Effector memory CD4-positive, alpha-beta T cell (primary cell): ENCODE data around the gene KIF26B.

Experiments used
- DNase-seq, 3 donors: peaks; one replicate each; pipeline ENCODE4 v3.0.0-alpha.2; 2020
- H3K27ac ChIP-seq: 2 replicates; pipeline ENCODE4 v1.7.0; 2013; ENCODE audit warnings: mild to moderate bottlenecking, low read length, moderate library complexity; ENCODE audit not compliant: insufficient read depth, poor library complexity, severe bottlenecking
- H3K27me3 ChIP-seq: replicated peaks from 2 replicates; pipeline ENCODE4 v1.7.0; 2013; ENCODE audit warnings: mild to moderate bottlenecking, low read length; ENCODE audit not compliant: insufficient read depth, control insufficient read depth, poor library complexity, severe bottlenecking
- H3K36me3 ChIP-seq: 2 replicates; pipeline ENCODE4 v1.7.0; 2013; ENCODE audit warnings: mild to moderate bottlenecking, low read length, moderate library complexity; ENCODE audit not compliant: control insufficient read depth, insufficient read depth
- H3K4me1 ChIP-seq: 2 replicates; pipeline ENCODE4 v1.7.0; 2013; ENCODE audit warnings: low read length, mild to moderate bottlenecking; ENCODE audit not compliant: control insufficient read depth, insufficient read depth, poor library complexity, severe bottlenecking
- H3K4me3 ChIP-seq: 2 replicates; pipeline ENCODE4 v1.7.0; 2013; ENCODE audit warnings: low read length, low read depth, mild to moderate bottlenecking; ENCODE audit not compliant: insufficient read depth, poor library complexity, severe bottlenecking
- H3K9me3 ChIP-seq: 2 replicates; pipeline ENCODE4 v1.7.0; 2013; ENCODE audit warnings: mild to moderate bottlenecking, low read length, moderate library complexity; ENCODE audit not compliant: control insufficient read depth

Gene KIF26B

GRCh38 chr1:245153552-245154428, 995 bp upstream of the KIF26B start:
- Histone ChIP-seq H3K4me1 (peaks cover 32% of the 10 kb centered on the region), H3K36me3 (no peaks in the 10 kb centered on the region), H3K27ac (no peak overlapping the region), H3K9me3 (no peaks in the 10 kb centered on the region), H3K4me3 (peak overlapping the region; percentile 59), H3K27me3 (peaks cover 14% of the 10 kb centered on the region)
- DNase-seq = no peak

- H3K4me1 ChIP-seq = peaks cover 32% of the 10 kb centered on the region
- H3K4me3 ChIP-seq = peak overlapping the region; percentile 59
- no peak overlapping the region for H3K27ac ChIP-seq
- H3K27me3 ChIP-seq = peaks cover 14% of the 10 kb centered on the region
- no peak for DNase-seq
- no peaks in the 10 kb centered on the region for H3K9me3 ChIP-seq
- no peaks in the 10 kb centered on the region for H3K36me3 ChIP-seq
Measured at GRCh38 chr1:245155272-245156040, 671 bp downstream of the KIF26B start.

GRCh38 chr1:245156041-245156735, 1.4 kb downstream of the KIF26B start:
- Histone ChIP-seq H3K4me3 (peak overlapping the region; percentile 59), H3K4me1 (peaks cover 32% of the 10 kb centered on the region), H3K9me3 (no peaks in the 10 kb centered on the region), H3K36me3 (no peaks in the 10 kb centered on the region), H3K27ac (no peak overlapping the region), H3K27me3 (peaks cover 14% of the 10 kb centered on the region)
- peak; percentile 36 to 44 (median 38) for DNase-seq

- Histone ChIP-seq H3K4me3 (peak overlapping the region; percentile 28), H3K27ac (no peak overlapping the region), H3K4me1 (peaks cover 32% of the 10 kb centered on the region), H3K27me3 (peaks cover 14% of the 10 kb centered on the region), H3K36me3 (no peaks in the 10 kb centered on the region), H3K9me3 (no peaks in the 10 kb centered on the region)
- DNase-seq = no peak
Measured at GRCh38 chr1:245156736-245157505, 2.1 kb downstream of the KIF26B start.

- no peak for DNase-seq
- H3K27me3 ChIP-seq = peaks cover 11% of the 10 kb centered on the region
Measured at GRCh38 chr1:245158913-245159312, 4.1 kb downstream of the KIF26B start.

GRCh38 chr1:245160288-245160687, 5.5 kb downstream of the KIF26B start:
- Histone ChIP-seq H3K9me3 (no peaks in the 10 kb centered on the region), H3K4me3 (no peak overlapping the region), H3K27ac (no peak overlapping the region), H3K4me1 (peaks cover 11% of the 10 kb centered on the region), H3K27me3 (peaks cover 4% of the 10 kb centered on the region), H3K36me3 (no peaks in the 10 kb centered on the region)
- DNase-seq = no peak

More at GRCh38 chr1:245158913-245159312, 4.1 kb downstream of the KIF26B start:
- no peaks in the 10 kb centered on the region for H3K36me3 ChIP-seq
- H3K27ac ChIP-seq = no peak overlapping the region
- H3K4me1 ChIP-seq = peaks cover 24% of the 10 kb centered on the region
- H3K4me3 ChIP-seq = no peak overlapping the region
- H3K9me3 ChIP-seq = no peaks in the 10 kb centered on the region

- Histone ChIP-seq H3K4me3 (no peak overlapping the region), H3K27me3 (peaks cover 3% of the 10 kb centered on the region), H3K27ac (no peak overlapping the region), H3K4me1 (peaks cover 5% of the 10 kb centered on the region), H3K36me3 (no peaks in the 10 kb centered on the region), H3K9me3 (no peaks in the 10 kb centered on the region)
- no peak for DNase-seq
Measured at GRCh38 chr1:245160741-245161400, 6.1 kb downstream of the KIF26B start.

- Histone ChIP-seq H3K4me1 (no peaks in the 10 kb centered on the region), H3K9me3 (no peaks in the 10 kb centered on the region), H3K4me3 (no peak overlapping the region), H3K27me3 (peaks cover 3% of the 10 kb centered on the region), H3K36me3 (no peaks in the 10 kb centered on the region), H3K27ac (no peak overlapping the region)
- no peak for DNase-seq
Measured at GRCh38 chr1:245161866-245162265, 7.1 kb downstream of the KIF26B start.

- DNase-seq = no peak
- no peak overlapping the region for H3K4me3 ChIP-seq
- H3K27me3 ChIP-seq = no peaks in the 10 kb centered on the region
- H3K9me3 ChIP-seq = no peaks in the 10 kb centered on the region
- H3K4me1 ChIP-seq = no peaks in the 10 kb centered on the region
- H3K27ac ChIP-seq = no peak overlapping the region
- H3K36me3 ChIP-seq = no peaks in the 10 kb centered on the region
Measured at GRCh38 chr1:245166471-245166885, 11.7 kb downstream of the KIF26B start.
